ENCODE measurements around the gene IQCB1. TPM values are rescaled to one million over a fixed set of nuclear protein-coding genes. Genes with fewer than 3 reads are reported as not detected.

IQCB1 gene
- total and polyA plus RNA-seq, 2 experiments from 2014 or later: 28.8 to 39.0 TPM

- no peaks in the 10 kb centered on the region for H3K9me2 ChIP-seq (ENCODE audit: insufficient read depth)
- H3K27me3 ChIP-seq (ENCODE audit: insufficient read depth): no peaks in the 10 kb centered on the region
- no peaks in the 10 kb centered on the region for H3K4me1 ChIP-seq (ENCODE audit: insufficient read depth)
- no peak overlapping the region for H3K27ac Mint-ChIP-seq
- H3K36me3 Mint-ChIP-seq (ENCODE audit: low read depth): peaks cover 12% of the 10 kb centered on the region; the same call in 2 of the 3 replicates
- TF ChIP-seq STAT1 (IDR thresholded peaks at IDR 0.05; ENCODE audit: unreplicated experiment) (no peak), POLR2AphosphoS5 (IDR thresholded peaks at IDR 0.05; ENCODE audit: low read depth) (no peak), ETS1 (IDR thresholded peaks at IDR 0.05) (no peak), ZNF331 (CRISPR knock-in tag; IDR thresholded peaks at IDR 0.05; ENCODE audit: low read depth) (no peak), NANOG (IDR thresholded peaks at IDR 0.05; ENCODE audit: borderline replicate concordance) (no peak)
- H3K79me2 ChIP-seq (replicated peaks; ENCODE audit: insufficient read depth): peaks cover 87% of the 10 kb centered on the region
- ATAC-seq: no peak
- peaks cover 8% of the 10 kb centered on the region; the same call in 2 of the 3 replicates for H3K9me3 Mint-ChIP-seq
- H3K27me3 Mint-ChIP-seq (ENCODE audit: insufficient read depth, low read depth, poor library complexity): peaks cover 3% of the 10 kb centered on the region
- no peaks in the 10 kb centered on the region for H3K4me1 Mint-ChIP-seq
- H3K27ac ChIP-seq (ENCODE audit: low read depth): no peak overlapping the region
- H3F3A ChIP-seq (replicated peaks; ENCODE audit: low read depth): no peaks in the 10 kb centered on the region
- H4K20me1 ChIP-seq (replicated peaks; ENCODE audit: insufficient read depth): no peaks in the 10 kb centered on the region
- no peak for DNase-seq (ENCODE audit: low spot score)
- no peak overlapping the region for H3K4me3 Mint-ChIP-seq
- no peak overlapping the region for H2AFZ ChIP-seq
- H3K4me2 ChIP-seq: no peak overlapping the region
- 0 out of 2 replicates have a peak, but pooled peaks cover 5% of the 10 kb centered on the region for H3K36me3 ChIP-seq (ENCODE audit: insufficient read depth)
- H3K4me3 ChIP-seq: no peak overlapping the region
These were observed 95.0 kb downstream of the IQCB1 start for GRCh38 chr3:121739902-121740301.

GRCh38 chr3:121737644-121738043 lies 97.2 kb downstream of the IQCB1 start:
- no peak overlapping the region for H2AFZ ChIP-seq
- no peak for DNase-seq (ENCODE audit: low spot score)
- H3K9me2 ChIP-seq (ENCODE audit: insufficient read depth): no peaks in the 10 kb centered on the region
- H3K9me3 Mint-ChIP-seq: peaks cover 6% of the 10 kb centered on the region; the same call in 1 of the 3 replicates
- no peak for TF ChIP-seq EZH2phosphoT487 (IDR thresholded peaks at IDR 0.05; ENCODE audit: unreplicated experiment)
- TF ChIP-seq EZH2 (IDR thresholded peaks at IDR 0.05; ENCODE audit: low read depth, unreplicated experiment): no peak
- no peak for TF ChIP-seq STAT1 (IDR thresholded peaks at IDR 0.05; ENCODE audit: unreplicated experiment)
- no peak for TF ChIP-seq JUNB (IDR thresholded peaks at IDR 0.05; ENCODE audit: unreplicated experiment)
- no peak for TF ChIP-seq POLR2AphosphoS5 (IDR thresholded peaks at IDR 0.05; ENCODE audit: low read depth)
- no peak for TF ChIP-seq NANOG (IDR thresholded peaks at IDR 0.05; ENCODE audit: borderline replicate concordance)
- no peak for TF ChIP-seq CREB1 (CRISPR knock-in tag; IDR thresholded peaks at IDR 0.05; ENCODE audit: low read depth)
- no peak overlapping the region for H3K4me3 ChIP-seq
- H3K27me3 ChIP-seq (ENCODE audit: insufficient read depth): no peaks in the 10 kb centered on the region
- peaks cover 2% of the 10 kb centered on the region for H3K27me3 Mint-ChIP-seq (ENCODE audit: insufficient read depth, low read depth, poor library complexity)
- H3K4me3 Mint-ChIP-seq: no peak overlapping the region
- H3K27ac Mint-ChIP-seq: no peak overlapping the region; the same call in 1 of the 2 replicates
- no peak overlapping the region for H3K4me2 ChIP-seq
- H3K36me3 ChIP-seq (ENCODE audit: insufficient read depth): 0 out of 2 replicates have a peak, but pooled peaks cover 5% of the 10 kb centered on the region
- no peaks in the 10 kb centered on the region for H4K20me1 ChIP-seq (replicated peaks; ENCODE audit: insufficient read depth)
- no peak overlapping the region for H3K27ac ChIP-seq (ENCODE audit: low read depth)
- no peaks in the 10 kb centered on the region for H3F3A ChIP-seq (replicated peaks; ENCODE audit: low read depth)
- peaks cover 9% of the 10 kb centered on the region for H3K4me1 Mint-ChIP-seq
- peaks cover 77% of the 10 kb centered on the region for H3K79me2 ChIP-seq (replicated peaks; ENCODE audit: insufficient read depth)
- H3K36me3 Mint-ChIP-seq (ENCODE audit: low read depth): peaks cover 5% of the 10 kb centered on the region; the same call in 2 of the 3 replicates
- ATAC-seq: no peak
- no peaks in the 10 kb centered on the region for H3K4me1 ChIP-seq (ENCODE audit: insufficient read depth)

- no peaks in the 10 kb centered on the region for H3K27me3 Mint-ChIP-seq (ENCODE audit: insufficient read depth, low read depth, poor library complexity)
- no peak overlapping the region for H2AFZ ChIP-seq
- no peaks in the 10 kb centered on the region for H3K9me2 ChIP-seq (ENCODE audit: insufficient read depth)
- H3K4me3 ChIP-seq: no peak overlapping the region
- H3K27ac Mint-ChIP-seq: no peak overlapping the region
- H3K27me3 ChIP-seq (ENCODE audit: insufficient read depth): no peaks in the 10 kb centered on the region
- ATAC-seq: no peak
- no peaks in the 10 kb centered on the region for H3F3A ChIP-seq (replicated peaks; ENCODE audit: low read depth)
- H3K27ac ChIP-seq (ENCODE audit: low read depth): no peak overlapping the region
- peaks cover 16% of the 10 kb centered on the region for H3K4me1 Mint-ChIP-seq
- H3K79me2 ChIP-seq (replicated peaks; ENCODE audit: insufficient read depth): peaks cover 77% of the 10 kb centered on the region
- H4K20me1 ChIP-seq (replicated peaks; ENCODE audit: insufficient read depth): no peaks in the 10 kb centered on the region
- H3K4me1 ChIP-seq (ENCODE audit: insufficient read depth): no peaks in the 10 kb centered on the region
- H3K4me3 Mint-ChIP-seq: no peak overlapping the region
- H3K4me2 ChIP-seq: no peak overlapping the region
- no peaks in the 10 kb centered on the region for H3K9me3 Mint-ChIP-seq
- no peaks in the 10 kb centered on the region for H3K36me3 ChIP-seq (ENCODE audit: insufficient read depth)
- no peaks in the 10 kb centered on the region for H3K36me3 Mint-ChIP-seq (ENCODE audit: low read depth)
- DNase-seq (ENCODE audit: low spot score): no peak
- TF ChIP-seq ETS1 (IDR thresholded peaks at IDR 0.05): no peak
- no peak for TF ChIP-seq POLR2AphosphoS5 (IDR thresholded peaks at IDR 0.05; ENCODE audit: low read depth)
- no peak for TF ChIP-seq STAT1 (IDR thresholded peaks at IDR 0.05; ENCODE audit: unreplicated experiment)
- TF ChIP-seq EZH2phosphoT487 (IDR thresholded peaks at IDR 0.05; ENCODE audit: unreplicated experiment): no peak
These were observed 98.7 kb downstream of the IQCB1 start for GRCh38 chr3:121736112-121736511.
